ENCODE measurements around the gene SNX25. TPM values are rescaled to one million over a fixed set of nuclear protein-coding genes. Genes with fewer than 3 reads are reported as not detected.

The SNX25 gene
- total and polyA plus RNA-seq, 10 of the 15 experiments (the other 5 are each of a cell fraction or from before 2014, with no cell fraction given), result 11.2 to 117 (median 62.8) TPM

GRCh38 chr4:185307136-185307950 is 97.9 kb downstream of the SNX25 start:
- Histone ChIP-seq H3K4me2 (ENCODE audit: control insufficient read depth, insufficient read depth) (peak overlapping the region; percentile 58), H4K20me1 (ENCODE audit: control insufficient read depth, insufficient read depth) (no peaks in the 10 kb centered on the region), H3K79me2 (ENCODE audit: control insufficient read depth, insufficient read depth, low read length) (peaks cover 37% of the 10 kb centered on the region), H3K27me3 (replicated peaks in 1 of 2; ENCODE audit: control insufficient read depth in 2 of 2, insufficient read depth in 2 of 2, low read length in 1 of 2) (no peaks in the 10 kb centered on the region), H3K9ac (ENCODE audit: control insufficient read depth, insufficient read depth, low read length) (peak overlapping the region; percentile 60), H3K4me1 (ENCODE audit: control insufficient read depth, insufficient read depth, low read length) (peaks cover 79% of the 10 kb centered on the region), H3K9me3 (replicated peaks; ENCODE audit: control insufficient read depth, insufficient read depth, low read length) (no peaks in the 10 kb centered on the region), H3K36me3 (ENCODE audit: control insufficient read depth in 2 of 2, insufficient read depth in 2 of 2, low read length in 1 of 2) (peaks cover 16 to 20% of the 10 kb centered on the region in 2 experiments), H2AFZ (ENCODE audit: control insufficient read depth, low read depth, low read length) (no peak overlapping the region), H3K4me3 (no peak overlapping the region), H3K27ac (ENCODE audit: control insufficient read depth, insufficient read depth) (peak overlapping the region; percentile 99)
- peak; percentile 69 for ATAC-seq
- ChIA-PET RAD21 (ENCODE audit: unreplicated experiment) (interaction anchor here (0.5 to 6.9 kb wide), 20 partner anchors 35 to 267 kb away, joined by 3 to 69 read pairs (median 7); partner anchors contain the start of genes ANKRD37, LRP2BP and SNX25), POLR2A (interaction anchor here (1.1 to 7.5 kb wide), 13 partner anchors 9 to 164 kb away, joined by 3 to 91 read pairs (median 7); partner anchors contain the start of genes ANKRD37, LRP2BP, SLC25A4 and SNX25), CTCF (interaction anchor here (0.7 to 10.2 kb wide), 19 partner anchors 10 to 1042 kb away, joined by 3 to 75 read pairs (median 6); partner anchors contain the start of genes ANKRD37 and SNX25), SMC1A (ENCODE audit: uncharacterized antibody, unreplicated experiment) (interaction anchor here (0.8 to 10.9 kb wide), 27 partner anchors 9 to 307 kb away, joined by 3 to 132 read pairs (median 6); partner anchors contain the start of genes ANKRD37, LRP2BP and SNX25)
- intact Hi-C loops (cut with micrococcal nuclease; ENCODE audit: unreplicated experiment), result loop anchor here (1.0 to 5.0 kb wide), 6 partner anchors 25 to 1040 kb away; partner anchors contain the start of gene ANKRD37
- WGBS (ENCODE audit: insufficient coverage, insufficient replicate concordance, low lambda C conversion rate, missing lambda C conversion rate), result 0% methylated on average over 5 of the region's 5 CpGs
- peak; percentile 97 for DNase-seq (ENCODE audit: low read depth, low spot score)
- peak; percentile 95 for FAIRE-seq
- BruUV-seq (replicated peaks), result no TSS peak
- in situ Hi-C loops (cut with MboI), result no loop called here
- TF ChIP-seq SREBF1 (IDR thresholded peaks at IDR 0.05; ENCODE audit: low read length) (no peak), BCL3 (IDR thresholded peaks at IDR 0.05; ENCODE audit: borderline replicate concordance, insufficient read depth, low read depth, low read length, poor library complexity, severe bottlenecking) (peak; percentile 100), E2F8 (IDR thresholded peaks at IDR 0.05; ENCODE audit: low read depth, partially characterized antibody) (no peak), SMC3 (IDR thresholded peaks at IDR 0.05; ENCODE audit: borderline replicate concordance, low read length) (no peak), CTCF (IDR thresholded peaks at IDR 0.05 in 2 of 3, conservative IDR thresholded peaks at IDR 0.05 in 1 of 3; ENCODE audit: control insufficient read depth in 2 of 3, extremely low read depth in 1 of 3, insufficient read depth in 1 of 3, low read depth in 3 of 3, low read length in 3 of 3) (no peak), TCF3 (IDR thresholded peaks at IDR 0.05; ENCODE audit: borderline replicate concordance, insufficient read depth, low read depth, low read length) (peak; percentile 80), ZBTB40 (IDR thresholded peaks at IDR 0.05; ENCODE audit: borderline replicate concordance) (no peak), USF1 (IDR thresholded peaks at IDR 0.05; ENCODE audit: borderline replicate concordance, extremely low read length, insufficient read depth, low read depth, low read length) (no peak)
